GM21423 (cell line): ENCODE measurements around the gene DIAPH3.
"Not testable (repeated sequence)": the region's sequence is repeated elsewhere in the genome, so short reads cannot be mapped to it uniquely, and the experiment has no call there.

Experiments used
- ATAC-seq: cut with Tn5 transposase; IDR thresholded peaks from one replicate; pipeline ENCODE4 v1.9.1; 2021; ENCODE audit warnings: mild to moderate bottlenecking, moderate library complexity; ENCODE audit not compliant: unreplicated experiment

DIAPH3 gene

DNA sequence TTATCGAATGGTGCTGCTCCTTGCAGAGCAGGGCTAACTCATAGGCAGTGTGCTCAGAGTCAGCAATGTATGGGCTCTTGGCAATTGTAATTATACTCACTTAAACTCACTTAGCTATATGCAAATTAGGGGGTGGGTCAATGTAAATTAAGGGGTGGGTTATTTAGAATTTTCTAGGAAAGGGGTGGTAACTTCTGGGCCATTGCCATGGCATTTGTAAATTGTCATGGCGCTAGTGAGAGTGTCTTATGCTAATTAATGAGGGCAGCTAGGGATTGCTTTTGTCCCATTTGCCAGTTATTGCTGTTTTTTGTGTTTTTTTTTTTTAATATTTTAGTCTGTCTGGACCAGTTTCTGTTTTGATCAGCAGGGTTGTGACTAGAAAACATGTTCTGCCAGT is 68.4 kb downstream of the DIAPH3 start:
- ATAC-seq = no peak

DNA sequence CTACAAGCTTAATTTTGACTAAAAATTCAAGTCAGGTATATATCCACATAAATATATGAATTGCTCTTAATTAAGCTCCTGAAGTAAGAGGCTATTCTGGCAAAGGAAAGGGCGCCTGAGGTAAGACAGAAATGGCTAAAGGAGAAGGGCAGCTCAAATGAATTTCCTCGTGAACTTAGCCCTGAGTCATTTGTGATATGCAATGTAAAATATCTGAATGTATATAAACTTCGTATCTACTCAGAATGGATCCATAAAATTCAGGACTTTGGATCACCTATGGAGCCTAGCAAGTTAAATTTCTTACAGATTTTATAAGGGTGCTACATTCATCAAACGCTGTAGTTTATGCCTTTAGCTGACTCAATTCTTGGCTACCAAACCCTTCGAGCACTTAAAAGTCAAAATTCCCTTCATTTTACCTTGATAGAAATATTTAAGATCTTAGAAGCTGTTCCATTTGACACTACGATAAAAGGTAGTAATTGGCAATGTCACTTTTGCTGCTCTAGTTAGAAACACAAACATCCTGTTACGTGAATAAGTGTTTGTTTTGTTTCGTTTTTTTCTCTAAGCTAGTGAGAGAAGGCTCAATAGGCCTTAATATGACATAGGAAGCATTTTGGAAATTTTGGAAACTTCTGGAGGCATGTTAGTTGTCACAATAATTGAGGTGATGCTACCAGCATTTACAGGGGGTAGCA is 69.2 kb downstream of the DIAPH3 start:
- ATAC-seq = no peak

DNA sequence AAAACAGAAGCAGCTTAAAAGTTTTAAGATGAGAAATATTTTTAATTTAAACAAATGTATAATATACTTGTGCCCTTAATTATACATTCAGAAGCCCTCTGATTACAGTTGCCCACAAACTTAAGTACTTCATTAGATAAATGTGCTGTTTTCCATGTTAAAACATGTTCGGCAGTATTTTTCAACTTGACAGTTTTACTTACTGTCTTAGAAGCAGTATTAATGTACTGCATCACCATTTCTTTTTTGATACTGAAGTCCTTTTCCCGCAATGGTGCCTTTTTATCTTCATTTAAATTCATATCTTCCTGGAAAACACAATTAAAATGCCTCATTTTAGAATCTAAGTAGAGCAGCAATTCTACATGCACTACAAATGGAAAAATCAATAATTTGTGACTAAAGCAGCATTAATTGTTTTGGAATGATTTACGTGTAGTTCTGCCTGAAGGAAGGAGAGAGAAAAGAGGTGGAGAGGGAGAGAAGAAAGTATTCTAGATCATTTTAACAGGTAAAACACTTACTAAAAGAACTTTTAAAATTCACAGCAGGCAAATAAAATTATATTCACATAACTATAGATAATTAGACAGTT is 70.2 kb downstream of the DIAPH3 start:
- no peak for ATAC-seq

DNA sequence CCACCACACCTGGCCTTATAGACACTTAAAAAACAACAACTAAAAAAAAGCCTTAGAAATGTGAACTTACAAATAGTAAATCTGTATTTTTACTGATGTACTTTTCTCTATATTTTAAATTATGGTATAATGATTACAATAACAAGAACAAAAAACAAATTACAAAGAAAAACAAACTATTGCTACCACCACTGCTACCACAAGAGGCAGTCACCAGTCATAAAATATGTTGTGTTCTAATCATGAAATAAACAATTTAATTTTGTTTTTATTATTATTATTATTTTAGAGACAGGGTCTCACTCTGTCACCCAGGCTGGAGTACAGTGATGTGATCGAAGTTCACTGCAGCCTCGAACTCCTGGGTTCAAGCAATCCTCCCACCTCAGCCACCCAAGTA is 72.2 kb downstream of the DIAPH3 start:
- ATAC-seq = no peak

DNA sequence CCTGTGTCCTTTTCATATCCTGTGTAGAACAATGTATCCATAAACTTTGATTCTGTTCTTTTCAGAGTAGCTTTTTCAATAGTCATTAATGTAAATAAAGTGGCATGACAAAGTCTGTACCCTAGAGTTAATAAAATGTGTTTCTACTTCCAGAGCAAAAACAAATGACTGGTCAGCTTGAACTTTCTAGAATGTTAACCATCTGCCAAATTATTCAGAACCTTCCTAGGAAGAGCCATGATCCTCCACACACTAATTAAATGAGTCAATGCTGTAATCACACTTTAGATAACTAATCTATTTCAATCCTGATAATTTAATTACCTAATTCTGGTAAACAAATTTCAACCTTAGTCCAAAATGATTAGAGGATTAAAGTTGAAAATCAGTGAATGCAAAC is 73.2 kb downstream of the DIAPH3 start:
- ATAC-seq = no peak

DNA sequence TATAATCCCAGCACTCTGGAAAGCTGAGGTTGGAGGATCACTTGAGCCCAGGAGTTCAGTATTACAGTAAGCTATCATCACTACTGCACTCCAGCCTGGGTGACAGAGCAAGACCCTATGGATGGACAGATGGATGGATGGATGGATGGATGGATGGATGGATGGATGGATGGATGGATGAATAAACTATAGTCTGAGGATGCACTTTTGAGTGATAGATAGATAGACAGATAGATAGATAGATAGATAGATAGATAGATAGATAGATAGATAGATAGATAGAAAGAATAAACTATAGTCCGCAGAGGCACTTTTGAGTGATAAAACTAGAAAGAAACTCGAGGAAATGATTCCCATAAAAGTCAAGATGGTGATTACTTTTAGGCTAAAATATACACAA is 79.9 kb downstream of the DIAPH3 start:
- not testable (repeated sequence) for ATAC-seq

DNA sequence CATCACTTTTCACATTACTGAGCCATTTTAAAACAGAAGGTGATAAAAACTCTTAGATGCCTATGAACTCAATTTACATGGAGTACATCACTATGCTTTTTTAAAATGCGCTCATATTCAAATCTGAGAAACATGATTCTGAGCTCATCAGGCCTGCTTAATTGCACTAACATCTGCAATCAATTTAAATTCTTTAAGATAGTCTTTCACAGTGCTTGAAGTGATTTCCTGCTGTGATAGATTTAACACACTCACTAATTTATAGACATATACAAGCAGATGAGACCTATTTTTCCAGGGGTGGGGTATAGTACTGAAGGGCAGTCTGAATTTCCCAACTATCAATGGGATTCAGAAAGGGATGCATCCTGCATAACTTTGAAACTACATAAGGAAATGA is 82.9 kb downstream of the DIAPH3 start:
- ATAC-seq = no peak

DNA sequence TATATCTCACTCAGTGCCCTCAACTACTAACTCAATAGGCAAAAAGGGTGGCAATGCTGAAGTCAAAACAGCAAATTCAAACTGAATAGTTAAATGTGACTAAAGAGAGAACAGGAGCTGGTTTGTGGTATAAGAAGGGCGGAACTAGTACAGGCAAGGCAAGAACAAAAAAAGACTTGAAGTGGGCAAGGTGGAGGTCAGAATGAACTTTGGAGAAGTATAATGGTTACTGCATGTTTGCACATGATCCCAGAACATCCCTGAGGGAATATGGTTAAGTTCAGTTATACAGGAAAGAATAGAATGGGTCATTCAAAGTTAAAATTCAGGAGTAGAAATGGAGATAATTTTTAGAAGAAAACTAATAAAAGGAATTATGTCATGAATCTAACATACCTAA is 85.5 kb downstream of the DIAPH3 start:
- ATAC-seq = no peak

DNA sequence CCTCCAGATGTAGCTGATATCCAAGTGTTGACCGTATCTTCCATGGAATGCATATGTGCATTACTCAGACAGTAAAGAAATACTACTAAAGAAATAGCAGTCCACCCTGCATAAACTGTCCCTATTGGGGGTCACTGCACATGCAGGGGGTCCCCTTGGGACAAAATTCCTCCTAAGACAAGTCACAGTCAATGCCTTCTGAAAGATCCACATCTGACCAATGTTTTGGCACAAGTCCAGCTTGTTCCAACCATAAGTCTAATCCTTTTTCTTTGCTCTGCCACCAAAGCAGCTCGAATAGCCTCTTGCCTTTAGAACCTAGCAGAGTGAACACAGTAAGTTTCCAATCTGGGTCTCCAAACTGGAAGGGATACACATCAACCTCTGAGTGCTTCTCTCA is 87.9 kb downstream of the DIAPH3 start:
- ATAC-seq = no peak

DNA sequence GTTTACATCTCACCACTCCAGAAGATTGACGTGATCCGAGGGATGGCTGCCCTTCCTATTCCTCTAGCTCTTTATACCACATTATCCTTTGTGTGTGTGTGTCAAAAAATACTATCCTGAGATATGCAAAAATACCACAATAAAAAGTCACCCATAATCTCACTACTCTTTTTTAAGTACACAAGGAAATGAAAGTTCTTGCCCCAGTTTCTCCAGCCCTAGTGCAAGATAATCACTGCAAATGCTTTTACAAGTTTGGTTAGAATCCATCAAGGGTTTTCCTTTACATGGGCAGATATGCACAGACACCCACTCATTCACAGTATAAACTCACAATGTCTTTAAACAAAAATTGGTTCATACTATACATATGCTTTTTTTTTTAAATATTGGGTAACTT is 89.3 kb downstream of the DIAPH3 start:
- no peak for ATAC-seq

DNA sequence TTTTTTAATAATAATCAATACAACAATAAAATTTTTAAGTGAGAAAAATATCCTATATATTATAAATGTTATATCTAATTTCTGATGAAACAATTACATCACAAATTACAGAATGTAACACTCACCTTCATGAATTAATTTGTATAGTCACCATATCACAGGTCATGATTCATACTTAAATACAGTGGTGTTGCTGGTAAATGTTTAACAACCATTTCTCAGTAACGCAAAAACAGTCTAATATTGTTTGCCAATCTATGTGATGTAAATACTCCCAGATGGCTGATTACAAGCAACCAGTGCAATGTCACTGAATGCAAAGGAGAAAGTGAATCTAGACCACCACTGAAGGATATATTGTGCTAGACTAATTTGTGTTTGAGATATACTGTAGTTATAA is 97.5 kb downstream of the DIAPH3 start:
- no peak for ATAC-seq

DNA sequence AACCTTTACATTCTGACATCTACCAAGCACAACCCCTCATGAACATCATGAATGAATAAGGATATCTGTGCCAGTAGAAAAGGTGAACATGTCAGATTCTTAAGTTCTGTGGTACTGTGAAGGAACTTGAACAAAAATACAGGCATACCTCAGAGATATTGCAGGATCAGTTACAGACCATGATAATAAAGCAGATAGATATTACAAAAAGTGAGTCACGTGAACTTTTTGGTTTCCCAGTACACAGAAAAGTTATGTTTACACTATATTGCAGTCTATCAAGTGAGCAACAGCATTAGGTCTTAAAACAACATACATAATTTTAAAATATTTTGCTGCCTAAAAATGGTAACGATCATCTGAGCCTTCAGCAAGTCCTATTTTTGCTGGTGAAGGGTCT is 101.2 kb downstream of the DIAPH3 start:
- no peak for ATAC-seq

DNA sequence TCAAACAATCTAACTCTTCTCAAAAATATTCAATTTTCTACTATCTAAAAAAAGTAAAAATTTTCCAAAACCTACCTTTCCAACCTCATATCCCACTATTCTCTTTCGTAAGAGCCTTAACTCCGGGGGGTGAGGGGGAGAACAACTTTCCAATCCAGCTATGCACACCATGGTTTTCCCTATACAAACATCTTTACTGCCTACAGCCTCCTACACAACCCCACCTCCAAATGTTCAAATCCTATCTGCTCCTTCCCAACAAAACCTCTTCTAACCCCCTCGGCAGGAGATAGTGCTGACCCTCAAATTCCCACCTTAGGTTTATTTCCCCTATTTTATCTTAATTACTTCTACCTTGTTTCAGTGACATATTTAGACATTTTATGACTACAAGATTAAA is 102.0 kb downstream of the DIAPH3 start:
- no peak for ATAC-seq

DNA sequence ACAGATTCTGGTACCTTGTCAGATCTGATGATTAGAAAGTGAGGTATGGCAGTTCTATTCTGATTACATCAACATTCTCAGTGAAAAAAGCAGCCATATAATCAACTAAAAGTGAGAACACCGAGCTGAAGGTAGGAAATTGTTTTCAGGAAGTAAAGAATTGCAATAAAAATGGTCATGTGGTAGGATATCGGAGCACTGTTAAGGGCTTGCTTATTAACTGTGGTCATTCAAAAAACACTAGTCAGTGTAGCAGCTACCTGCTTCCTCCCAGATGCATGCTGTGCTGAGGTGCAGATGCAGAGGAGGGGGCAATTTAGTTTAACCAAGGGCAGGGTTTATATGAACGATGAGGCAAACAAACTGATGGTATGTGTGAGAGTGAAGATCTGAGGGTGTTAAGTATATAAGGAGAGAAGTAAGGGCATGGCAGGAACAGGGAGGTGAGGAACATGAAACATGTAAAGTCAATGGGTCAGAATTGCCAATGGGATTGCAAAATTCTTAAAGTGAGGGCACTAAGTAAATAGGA is 111.9 kb downstream of the DIAPH3 start:
- no peak for ATAC-seq

DNA sequence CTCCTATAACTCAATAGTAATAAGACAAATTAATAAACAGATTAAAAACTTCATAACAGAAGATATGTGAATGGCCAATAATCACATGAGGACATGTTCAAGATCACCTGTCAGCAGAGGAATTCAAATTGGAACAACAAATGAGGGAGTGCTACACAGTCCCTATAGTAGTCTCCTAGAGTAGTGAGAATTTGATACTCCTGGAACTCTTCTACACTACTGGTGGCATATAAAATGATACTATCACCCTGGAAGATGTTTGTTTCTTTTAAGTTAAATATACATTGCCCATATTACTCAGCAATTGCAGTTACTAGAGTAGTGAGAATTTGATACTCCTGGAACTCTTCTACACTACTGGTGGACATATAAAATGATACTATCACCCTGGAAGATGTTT is 115.4 kb downstream of the DIAPH3 start:
- not testable (repeated sequence) for ATAC-seq

DNA sequence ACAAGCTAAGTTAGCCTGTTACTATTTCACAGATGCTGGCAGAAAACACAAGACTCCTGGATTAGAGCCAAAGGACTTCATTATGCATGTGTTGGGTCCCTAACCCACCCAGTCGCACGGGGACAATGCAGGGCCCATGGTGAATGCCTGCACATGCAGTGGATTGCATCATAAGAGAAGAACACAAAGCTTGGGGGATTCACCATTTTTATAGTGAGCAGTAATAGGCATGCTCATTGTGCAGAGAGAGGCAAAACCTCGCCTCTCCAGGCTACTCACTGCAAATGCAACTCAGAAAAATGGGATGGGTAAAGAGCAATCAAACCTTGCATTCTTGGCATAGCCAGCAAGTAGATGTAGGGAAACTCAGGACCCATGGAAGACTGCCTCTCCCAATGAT is 115.8 kb downstream of the DIAPH3 start:
- ATAC-seq = no peak

DNA sequence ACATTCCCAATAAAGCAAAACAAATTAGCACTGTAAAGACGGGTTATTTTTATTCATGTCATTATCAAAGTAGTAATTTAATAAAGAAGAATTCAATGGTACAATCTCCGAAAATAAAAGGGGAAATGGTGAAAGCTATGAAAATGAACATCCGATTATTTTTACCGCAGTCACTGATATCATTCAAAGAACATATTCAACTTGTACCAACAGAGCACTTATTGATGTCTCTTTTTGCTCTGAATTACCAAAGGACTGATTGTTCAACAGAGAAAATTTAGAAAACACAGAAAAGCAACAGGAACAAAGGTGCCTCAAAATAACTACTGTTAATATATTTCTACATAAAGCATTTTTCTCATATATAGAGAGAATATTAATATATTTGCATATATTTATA is 119.4 kb downstream of the DIAPH3 start:
- ATAC-seq = no peak

DNA sequence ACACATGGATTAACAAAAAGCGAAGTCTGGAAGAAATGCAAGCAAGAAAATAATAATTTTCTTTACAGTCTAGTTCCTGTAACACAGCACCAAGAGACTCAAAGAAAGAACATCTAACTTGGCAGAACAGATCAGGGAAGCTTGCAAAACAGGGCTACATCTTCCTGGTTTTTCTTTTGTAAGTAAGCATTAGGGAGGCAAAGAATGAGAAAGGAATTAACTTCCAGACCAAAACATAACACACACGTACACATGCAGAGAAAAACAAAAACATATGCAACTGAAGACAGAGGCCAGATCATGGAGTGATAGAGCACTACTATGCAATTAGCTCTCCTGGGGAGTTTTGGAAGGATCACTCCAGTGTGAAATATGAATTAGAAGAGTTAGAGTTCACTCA is 120.5 kb downstream of the DIAPH3 start:
- ATAC-seq = no peak

DNA sequence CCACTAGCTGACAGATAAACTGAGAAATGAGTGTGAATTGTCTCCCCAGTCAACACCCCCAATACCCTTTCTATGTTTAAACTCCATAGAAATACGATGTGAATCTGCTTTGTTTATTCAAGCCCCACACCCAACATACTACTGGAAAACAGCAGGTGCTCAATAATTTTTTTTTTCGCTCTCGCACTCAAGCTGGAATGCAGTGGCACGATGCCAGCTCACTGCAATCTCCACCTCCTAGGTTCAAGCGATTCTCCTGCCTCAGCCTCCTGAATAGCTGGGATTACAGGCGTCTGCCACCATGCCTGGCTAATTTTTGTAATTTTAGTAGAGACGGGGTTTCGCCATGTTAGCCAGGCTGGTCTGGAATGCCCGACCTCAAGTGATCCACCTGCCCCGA is 123.1 kb downstream of the DIAPH3 start:
- not testable (repeated sequence) for ATAC-seq

DNA sequence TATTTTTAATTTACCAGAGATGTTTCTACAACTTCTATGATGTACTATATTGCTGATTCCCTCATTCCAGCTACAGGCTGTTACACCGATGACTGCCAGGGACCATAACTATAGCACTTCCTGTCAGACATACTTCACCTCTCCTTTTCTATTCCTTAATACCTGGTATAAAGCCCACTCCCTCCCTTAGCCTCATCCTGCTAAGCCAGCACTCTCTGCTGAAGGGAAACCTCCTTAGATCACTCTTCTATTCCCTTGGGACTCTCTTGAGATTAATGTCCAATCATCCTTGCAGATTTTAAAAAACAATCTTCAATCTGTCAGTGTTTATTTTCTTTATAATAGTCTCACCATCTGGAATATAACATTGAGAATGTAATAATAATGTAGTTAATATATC is 127.9 kb downstream of the DIAPH3 start:
- no peak for ATAC-seq

DNA sequence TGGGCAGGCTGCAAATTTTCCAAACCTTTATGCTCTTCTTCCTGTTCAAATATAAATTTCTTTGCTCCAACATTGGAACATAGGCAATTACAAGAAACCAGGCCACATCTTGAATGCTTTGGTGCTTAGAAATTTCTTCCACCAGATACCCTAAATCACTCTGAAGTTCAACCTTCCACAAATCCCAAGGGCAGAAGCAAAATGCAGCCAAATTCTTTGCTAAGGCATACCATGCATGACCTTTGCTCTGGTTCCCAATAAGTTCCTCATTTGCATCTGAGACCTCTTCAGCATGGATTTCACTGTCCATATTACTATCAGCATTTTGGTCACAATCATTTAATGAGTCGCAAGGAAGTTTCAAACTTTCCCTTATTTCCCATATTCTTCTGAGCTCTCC is 130.9 kb downstream of the DIAPH3 start:
- no peak for ATAC-seq

DNA sequence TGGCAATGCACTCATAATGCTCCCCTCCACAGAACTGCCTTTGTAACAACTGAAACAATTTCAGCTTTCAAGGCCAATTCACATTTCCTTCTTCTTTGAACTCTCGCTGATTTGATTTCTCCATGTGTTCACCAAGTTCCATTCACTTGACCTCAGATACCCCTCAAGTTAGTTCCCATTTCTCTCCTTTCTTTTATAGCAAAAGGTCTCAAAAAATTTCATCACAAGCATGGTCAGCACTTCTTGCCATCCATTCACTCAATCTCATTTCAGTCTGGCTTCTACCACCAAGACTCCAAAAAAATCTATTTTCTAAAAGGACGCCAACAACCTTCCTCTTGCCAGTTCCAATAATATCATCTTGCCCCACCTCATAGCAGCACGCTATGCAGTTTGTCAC is 135.7 kb downstream of the DIAPH3 start:
- no peak for ATAC-seq

DNA sequence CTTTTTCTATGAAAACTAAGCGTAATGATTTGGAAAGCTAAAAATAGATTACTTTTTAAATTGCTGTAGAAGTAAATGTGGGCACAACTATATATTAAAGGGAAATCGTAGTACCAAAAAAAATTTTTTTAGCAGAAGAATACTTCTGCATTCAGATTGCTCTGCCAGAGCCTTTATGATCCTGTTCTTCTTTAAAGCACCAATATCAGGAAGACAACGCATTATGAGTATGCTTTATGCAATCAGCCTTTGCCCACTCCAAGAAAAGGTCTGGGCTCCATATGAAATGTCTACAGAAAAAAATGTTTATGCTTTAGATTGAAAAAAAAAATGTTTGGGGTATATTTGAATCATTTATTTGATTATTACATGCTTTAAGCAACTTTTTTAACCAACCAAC is 137.4 kb downstream of the DIAPH3 start:
- ATAC-seq = no peak
